Osteoblast (primary cell): Measurements from ENCODE around the gene CTXN2. TPM values are rescaled to one million over a fixed set of nuclear protein-coding genes. Genes with fewer than 3 reads are reported as not detected.
A peak's percentile ranks its signal among the peaks of the same experiment; 100 is the strongest.

Experiments used
- DNase-seq: peaks from one replicate; pipeline ENCODE4 v3.0.0; 2011; ENCODE audit warnings: low spot score, mixed read lengths; ENCODE audit not compliant: insufficient read length; ENCODE audit errors: missing footprints
- H2AFZ ChIP-seq: 2 replicates; pipeline ENCODE4 v1.6.0; 2011; ENCODE audit warnings: mild to moderate bottlenecking, low read length
- H3K27ac ChIP-seq: 2 replicates; pipeline ENCODE4 v1.5.1; 2011; ENCODE audit warnings: mild to moderate bottlenecking, low read depth, low read length, moderate library complexity
- H3K27me3 ChIP-seq: 2 replicates; pipeline ENCODE4 v1.6.0; 2012; ENCODE audit warnings: mild to moderate bottlenecking, control low read depth, inconsistent platforms, low read length, moderate library complexity; ENCODE audit not compliant: insufficient read depth
- H3K36me3 ChIP-seq: 2 replicates; pipeline ENCODE4 v1.5.1; 2011; ENCODE audit warnings: mild to moderate bottlenecking, low read length, control low read depth, moderate library complexity; ENCODE audit not compliant: insufficient read depth
- H3K4me1 ChIP-seq: 2 replicates; pipeline ENCODE4 v1.5.1; 2011; ENCODE audit warnings: mild to moderate bottlenecking, low read length, control low read depth, moderate library complexity; ENCODE audit not compliant: insufficient read depth
- H3K4me2 ChIP-seq: 2 replicates; pipeline ENCODE4 v1.6.0; 2011; ENCODE audit warnings: mild to moderate bottlenecking, low read length; ENCODE audit not compliant: insufficient read depth
- H3K4me3 ChIP-seq: fragments of 200-600 bp; sonication (generic); 3 replicates; pipeline ENCODE4 v1.5.1; 2012; ENCODE audit warnings: mild to moderate bottlenecking, low read length, inconsistent platforms; ENCODE audit not compliant: insufficient read depth
- H3K79me2 ChIP-seq: 2 replicates; pipeline ENCODE4 v1.6.0; 2012; ENCODE audit warnings: mild to moderate bottlenecking, low read length, control low read depth, inconsistent platforms; ENCODE audit not compliant: insufficient read depth
- H3K9me3 ChIP-seq: 2 replicates; pipeline ENCODE4 v1.5.1; 2011; ENCODE audit warnings: low read depth, low read length, control low read depth
- H4K20me1 ChIP-seq: 2 replicates; pipeline ENCODE4 v1.6.0; 2012; ENCODE audit warnings: mild to moderate bottlenecking, low read length, control low read depth; ENCODE audit not compliant: insufficient read depth
- total RNA-seq: library from RNA; depleted of rRNA; stranded (reverse); fragments of >200 nt; gene quantifications from 2 replicates; pipeline ENCODE4 v1.2.3, GENCODE V29; 2012
- TF ChIP-seq, protein P1 (sequence below): IDR thresholded peaks from 2 replicates; pipeline ENCODE4 v1.5.1; 2011; ENCODE audit warnings: mild to moderate bottlenecking, low read depth, low read length, moderate library complexity; ENCODE audit errors: extremely low read depth

CTXN2 gene
- total RNA-seq, 1 donor, result not detected

DNA sequence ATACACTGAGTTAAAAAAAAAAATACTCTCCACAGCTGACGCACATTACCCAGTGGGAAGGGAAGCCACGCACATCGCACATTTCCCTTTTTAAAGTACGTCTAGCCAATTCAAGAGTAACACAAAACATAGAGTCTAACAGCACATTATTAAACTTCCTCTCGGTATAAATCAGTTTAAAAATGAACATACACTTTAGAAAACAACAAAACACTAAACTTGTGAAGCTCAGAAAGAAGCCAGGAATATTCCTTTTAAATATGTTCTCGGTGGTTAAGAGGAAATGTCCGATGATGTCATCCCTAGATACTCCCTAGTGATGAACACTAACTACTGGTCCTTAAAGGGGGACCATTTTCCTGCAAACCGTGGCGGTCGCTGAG lies 14.1 kb upstream of the CTXN2 start:
- Histone ChIP-seq H3K4me3 (peak overlapping the region; percentile 78), H3K4me1 (no peaks in the 10 kb centered on the region), H2AFZ (peak overlapping the region; percentile 75), H3K27ac (peak overlapping the region; percentile 38), H3K9me3 (no peaks in the 10 kb centered on the region), H3K79me2 (peaks cover 36% of the 10 kb centered on the region), H3K4me2 (peak overlapping the region; percentile 71), H4K20me1 (no peaks in the 10 kb centered on the region), H3K36me3 (no peaks in the 10 kb centered on the region), H3K27me3 (no peaks in the 10 kb centered on the region)
- DNase-seq, result peak; percentile 70
- TF ChIP-seq, protein P1, sequence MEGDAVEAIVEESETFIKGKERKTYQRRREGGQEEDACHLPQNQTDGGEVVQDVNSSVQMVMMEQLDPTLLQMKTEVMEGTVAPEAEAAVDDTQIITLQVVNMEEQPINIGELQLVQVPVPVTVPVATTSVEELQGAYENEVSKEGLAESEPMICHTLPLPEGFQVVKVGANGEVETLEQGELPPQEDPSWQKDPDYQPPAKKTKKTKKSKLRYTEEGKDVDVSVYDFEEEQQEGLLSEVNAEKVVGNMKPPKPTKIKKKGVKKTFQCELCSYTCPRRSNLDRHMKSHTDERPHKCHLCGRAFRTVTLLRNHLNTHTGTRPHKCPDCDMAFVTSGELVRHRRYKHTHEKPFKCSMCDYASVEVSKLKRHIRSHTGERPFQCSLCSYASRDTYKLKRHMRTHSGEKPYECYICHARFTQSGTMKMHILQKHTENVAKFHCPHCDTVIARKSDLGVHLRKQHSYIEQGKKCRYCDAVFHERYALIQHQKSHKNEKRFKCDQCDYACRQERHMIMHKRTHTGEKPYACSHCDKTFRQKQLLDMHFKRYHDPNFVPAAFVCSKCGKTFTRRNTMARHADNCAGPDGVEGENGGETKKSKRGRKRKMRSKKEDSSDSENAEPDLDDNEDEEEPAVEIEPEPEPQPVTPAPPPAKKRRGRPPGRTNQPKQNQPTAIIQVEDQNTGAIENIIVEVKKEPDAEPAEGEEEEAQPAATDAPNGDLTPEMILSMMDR, result no peak

DNA sequence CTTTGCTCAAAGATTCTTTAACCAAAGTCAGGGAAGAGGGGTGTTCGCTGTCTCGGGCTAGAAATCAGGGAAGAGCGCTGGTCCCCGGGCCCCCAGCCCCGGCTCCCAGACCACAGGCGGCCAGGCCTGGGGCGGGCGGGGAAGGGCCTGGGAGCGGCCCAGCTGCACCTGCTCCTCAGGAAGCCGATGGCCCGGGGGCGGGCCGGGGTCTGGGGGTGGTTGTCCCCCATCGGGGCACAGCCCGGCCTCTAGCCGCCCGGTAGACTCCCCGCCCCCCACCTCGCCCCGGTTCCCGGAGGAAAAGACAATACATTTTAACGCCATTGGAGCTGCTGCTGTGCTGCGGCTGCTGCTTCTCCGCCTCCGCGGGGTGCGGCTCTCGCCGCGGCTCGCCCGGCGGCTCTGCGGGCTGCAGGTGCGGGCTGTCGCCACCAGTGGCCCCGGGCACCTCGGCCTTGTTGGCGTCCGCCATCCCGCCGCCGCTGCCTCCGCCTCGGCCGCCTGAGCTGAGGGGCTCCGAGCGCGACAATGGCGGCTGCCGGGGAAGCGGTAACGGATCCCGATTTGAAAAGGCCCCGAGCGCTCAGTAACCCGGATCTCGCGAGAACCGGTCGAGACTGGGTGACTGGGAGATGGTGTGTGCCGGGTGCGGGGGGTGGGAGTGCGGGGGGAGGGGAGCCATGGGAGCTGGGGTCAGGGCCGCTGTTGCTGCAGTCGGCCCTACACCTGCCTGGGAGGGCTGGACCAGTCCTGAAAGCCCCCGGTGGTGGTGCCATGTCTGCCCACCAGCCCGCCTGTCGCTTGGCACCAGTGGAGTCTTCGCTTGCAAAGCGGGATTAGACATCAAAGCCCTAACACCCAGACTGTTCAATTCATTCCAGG lies 13.5 kb upstream of the CTXN2 start, which contains the start of gene MYEF2:
MYEF2 (minus strand) TSS at position 530 of the 882 bp plus-strand sequence; CDS start at position 472, 58 bp downstream.
- Histone ChIP-seq H4K20me1 (no peaks in the 10 kb centered on the region), H3K27ac (peak within 1 kb of the TSS; percentile 38), H3K36me3 (no peaks in the 10 kb centered on the region), H3K9me3 (no peaks in the 10 kb centered on the region), H3K4me2 (peak within 1 kb of the TSS; percentile 71), H3K4me3 (peak within 1 kb of the TSS; percentile 78), H3K4me1 (no peaks in the 10 kb centered on the region), H2AFZ (peak within 1 kb of the TSS; percentile 92), H3K79me2 (peaks cover 30% of the 10 kb centered on the region), H3K27me3 (no peaks in the 10 kb centered on the region)
- TF ChIP-seq, protein P1, result no peak
- DNase-seq, result peak; percentile 91

DNA sequence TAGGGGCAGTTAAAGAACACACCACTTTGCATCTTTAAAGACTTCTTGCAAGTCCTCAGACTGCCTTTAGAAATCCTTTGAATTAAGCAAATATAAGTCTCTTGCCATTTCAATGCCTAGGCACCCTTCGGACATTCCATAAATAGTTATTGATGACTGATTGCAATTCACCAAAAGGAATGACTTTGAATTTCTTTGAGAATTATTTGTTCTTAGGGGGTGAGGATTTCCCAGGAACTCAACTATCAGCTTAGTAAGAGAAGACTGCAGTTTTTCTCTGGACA lies 12.9 kb upstream of the CTXN2 start:
- Histone ChIP-seq H3K4me2 (peak overlapping the region; percentile 71), H3K27me3 (no peaks in the 10 kb centered on the region)

DNA sequence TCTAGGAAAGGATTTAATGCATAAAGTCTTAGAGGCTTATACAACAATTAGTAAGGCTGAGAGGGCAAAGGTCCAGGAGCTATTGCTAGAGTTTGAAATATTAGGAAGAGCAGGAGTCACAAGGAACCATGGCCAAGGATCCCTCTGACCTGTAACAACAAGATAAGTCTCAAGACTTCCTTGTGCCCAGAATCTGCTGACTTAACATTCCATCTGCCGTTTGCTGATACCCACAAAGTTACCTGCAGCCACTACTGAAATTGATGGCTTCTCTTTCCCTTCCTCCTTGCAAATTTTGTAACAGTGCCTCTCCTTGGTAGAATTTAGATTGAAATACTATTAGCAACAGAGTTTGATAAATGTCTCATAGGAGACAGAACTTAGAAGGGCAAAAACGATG lies 8.7 kb upstream of the CTXN2 start:
- Histone ChIP-seq H3K4me1 (no peaks in the 10 kb centered on the region), H3K27ac (no peak overlapping the region), H4K20me1 (no peaks in the 10 kb centered on the region), H3K4me3 (no peak overlapping the region), H3K9me3 (no peaks in the 10 kb centered on the region), H2AFZ (no peak overlapping the region), H3K36me3 (no peaks in the 10 kb centered on the region), H3K27me3 (no peaks in the 10 kb centered on the region), H3K4me2 (no peak overlapping the region), H3K79me2 (no peaks in the 10 kb centered on the region)
- DNase-seq, result no peak
- TF ChIP-seq, protein P1, result no peak

More for the DNA sequence above, 12.9 kb upstream of the CTXN2 start:
- Histone ChIP-seq H3K4me3 (peak overlapping the region; percentile 78), H3K9me3 (no peaks in the 10 kb centered on the region), H3K27ac (no peak overlapping the region), H2AFZ (peak overlapping the region; percentile 92), H3K79me2 (peaks cover 26% of the 10 kb centered on the region), H4K20me1 (no peaks in the 10 kb centered on the region), H3K36me3 (no peaks in the 10 kb centered on the region), H3K4me1 (no peaks in the 10 kb centered on the region)
- TF ChIP-seq, protein P1, result no peak
- no peak for DNase-seq
